HAP-1 (cell line): ENCODE data around the gene COX8A.

Experiments
- DNase-seq, 2 experiments: peaks; one replicate each; pipeline ENCODE4 v3.0.0-alpha.2; 2016 to 2020; ENCODE audit warnings: low spot score in 2 of 2
- H3K27me3 ChIP-seq: fragments of 250-450 bp; sonication (Bioruptor Pico); 2 replicates; pipeline ENCODE4 v1.5.1; 2020; ENCODE audit warnings: low read depth, mild to moderate bottlenecking, moderate library complexity
- H3K36me3 ChIP-seq: fragments of 250-450 bp; sonication (Bioruptor Pico); replicated peaks from 2 replicates; pipeline ENCODE4 v1.5.1; 2020; ENCODE audit warnings: mild to moderate bottlenecking
- H3K4me1 ChIP-seq: fragments of 250-450 bp; sonication (Bioruptor Pico); 2 replicates; pipeline ENCODE4 v1.5.1; 2020; ENCODE audit warnings: mild to moderate bottlenecking
- H3K4me3 ChIP-seq: fragments of 250-450 bp; sonication (Bioruptor Pico); 2 replicates; pipeline ENCODE4 v1.5.1; 2020; ENCODE audit warnings: mild to moderate bottlenecking, moderate library complexity
- H3K9me3 ChIP-seq: fragments of 250-450 bp; sonication (Bioruptor Pico); 2 replicates; pipeline ENCODE4 v1.5.1; 2020; ENCODE audit warnings: mild to moderate bottlenecking, moderate library complexity
- in situ Hi-C: fragments of 300-500 bp; cut with MboI; formaldehyde crosslinking; loops from 3 replicates; pipeline ENCODE4 v1.14.3; 2020; ENCODE audit warnings: low sequenced_read_pairs, inconsistent platforms, mixed read lengths

COX8A gene

DNA sequence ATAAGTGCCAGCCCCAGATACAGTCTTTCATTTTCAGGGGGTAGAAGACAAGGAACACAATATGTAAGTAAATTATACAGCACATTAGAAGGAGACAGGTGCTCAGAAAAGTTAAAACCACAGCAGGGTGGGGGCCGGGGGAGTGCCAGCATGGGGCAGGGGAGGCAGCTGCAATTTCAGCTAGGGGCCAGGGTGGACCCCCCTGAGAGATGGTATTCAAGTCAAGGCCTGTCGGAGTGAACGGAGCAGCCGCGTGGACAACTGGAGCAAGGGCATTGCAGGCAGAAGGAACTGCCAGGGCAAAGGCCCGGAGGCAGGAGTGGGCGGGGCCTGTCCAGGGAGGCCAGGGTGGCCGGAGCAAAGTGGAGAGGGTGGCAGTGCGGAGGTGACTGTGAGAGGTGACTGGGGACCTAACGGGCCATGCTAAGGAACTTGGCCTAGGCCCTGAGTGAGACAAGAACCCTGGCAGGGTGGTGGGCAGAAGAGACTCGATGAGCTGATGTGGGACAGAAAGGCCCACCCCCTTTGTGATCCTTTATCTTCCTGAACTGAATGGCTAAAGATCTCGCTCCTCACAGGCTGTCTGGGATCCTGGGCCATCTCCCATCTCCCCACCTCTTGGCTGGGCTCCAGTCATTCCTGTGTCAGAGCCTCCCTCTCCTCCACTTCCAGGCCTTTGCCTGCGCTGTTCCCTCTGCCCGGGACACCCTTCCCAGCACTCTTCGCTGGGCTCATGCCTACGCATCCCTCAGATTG lies 38.9 kb downstream of the COX8A start:
- H3K27me3 ChIP-seq, result no peaks in the 10 kb centered on the region
- DNase-seq, result no peak
- no peak overlapping the region for H3K4me3 ChIP-seq
- in situ Hi-C loops, result no loop called here
- H3K4me1 ChIP-seq, result no peaks in the 10 kb centered on the region
- H3K36me3 ChIP-seq, result no peaks in the 10 kb centered on the region
- H3K9me3 ChIP-seq, result no peaks in the 10 kb centered on the region

DNA sequence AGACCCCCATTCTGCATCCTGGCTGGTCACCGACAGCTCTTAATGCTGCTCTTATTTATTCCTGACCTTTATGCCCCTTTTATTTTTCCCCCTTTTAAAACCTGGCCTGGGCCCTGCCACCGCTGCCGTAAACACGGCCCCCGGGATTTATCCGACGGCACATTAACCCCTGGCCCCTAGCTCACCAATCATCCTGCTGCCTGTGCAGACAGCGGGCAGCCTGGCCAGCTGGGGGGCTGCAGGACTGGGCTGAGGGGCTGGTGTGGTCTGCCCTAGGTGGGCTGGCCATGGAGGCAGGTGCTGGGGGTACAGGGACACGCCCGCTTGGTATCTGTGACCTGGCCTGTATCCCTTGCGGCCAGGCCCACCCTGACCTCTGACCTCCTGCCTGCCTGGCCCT lies 39.9 kb downstream of the COX8A start:
- no peaks in the 10 kb centered on the region for H3K27me3 ChIP-seq
- in situ Hi-C loops, result no loop called here
- no peaks in the 10 kb centered on the region for H3K4me1 ChIP-seq
- H3K4me3 ChIP-seq, result no peak overlapping the region
- no peaks in the 10 kb centered on the region for H3K36me3 ChIP-seq
- no peak for DNase-seq
- no peaks in the 10 kb centered on the region for H3K9me3 ChIP-seq

DNA sequence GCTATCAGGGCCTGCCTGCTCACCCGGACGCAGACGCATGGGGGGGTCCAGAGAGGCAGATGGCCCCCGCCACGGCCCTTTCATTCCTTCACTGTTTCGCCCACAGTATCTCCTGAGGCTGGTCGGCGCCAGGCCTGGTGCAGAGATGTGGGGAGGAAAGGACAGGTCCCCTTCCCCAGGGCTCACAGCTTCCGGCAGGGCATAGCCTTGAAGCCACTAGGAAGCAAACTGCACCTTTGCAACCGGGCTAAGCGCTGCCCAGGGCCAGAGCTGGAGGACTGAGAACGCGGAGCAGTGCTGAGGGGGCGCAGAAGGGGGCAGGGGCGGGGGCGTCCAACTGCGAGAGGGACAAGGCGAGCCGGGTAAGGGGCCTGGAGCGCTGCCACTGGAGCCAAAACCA lies 41.1 kb downstream of the COX8A start:
- no peaks in the 10 kb centered on the region for H3K36me3 ChIP-seq
- H3K4me1 ChIP-seq, result no peaks in the 10 kb centered on the region
- in situ Hi-C loops, result no loop called here
- H3K9me3 ChIP-seq, result no peaks in the 10 kb centered on the region
- no peak for DNase-seq
- H3K4me3 ChIP-seq, result no peak overlapping the region
- H3K27me3 ChIP-seq, result peaks cover 4% of the 10 kb centered on the region; the same call in 1 of the 2 replicates

DNA sequence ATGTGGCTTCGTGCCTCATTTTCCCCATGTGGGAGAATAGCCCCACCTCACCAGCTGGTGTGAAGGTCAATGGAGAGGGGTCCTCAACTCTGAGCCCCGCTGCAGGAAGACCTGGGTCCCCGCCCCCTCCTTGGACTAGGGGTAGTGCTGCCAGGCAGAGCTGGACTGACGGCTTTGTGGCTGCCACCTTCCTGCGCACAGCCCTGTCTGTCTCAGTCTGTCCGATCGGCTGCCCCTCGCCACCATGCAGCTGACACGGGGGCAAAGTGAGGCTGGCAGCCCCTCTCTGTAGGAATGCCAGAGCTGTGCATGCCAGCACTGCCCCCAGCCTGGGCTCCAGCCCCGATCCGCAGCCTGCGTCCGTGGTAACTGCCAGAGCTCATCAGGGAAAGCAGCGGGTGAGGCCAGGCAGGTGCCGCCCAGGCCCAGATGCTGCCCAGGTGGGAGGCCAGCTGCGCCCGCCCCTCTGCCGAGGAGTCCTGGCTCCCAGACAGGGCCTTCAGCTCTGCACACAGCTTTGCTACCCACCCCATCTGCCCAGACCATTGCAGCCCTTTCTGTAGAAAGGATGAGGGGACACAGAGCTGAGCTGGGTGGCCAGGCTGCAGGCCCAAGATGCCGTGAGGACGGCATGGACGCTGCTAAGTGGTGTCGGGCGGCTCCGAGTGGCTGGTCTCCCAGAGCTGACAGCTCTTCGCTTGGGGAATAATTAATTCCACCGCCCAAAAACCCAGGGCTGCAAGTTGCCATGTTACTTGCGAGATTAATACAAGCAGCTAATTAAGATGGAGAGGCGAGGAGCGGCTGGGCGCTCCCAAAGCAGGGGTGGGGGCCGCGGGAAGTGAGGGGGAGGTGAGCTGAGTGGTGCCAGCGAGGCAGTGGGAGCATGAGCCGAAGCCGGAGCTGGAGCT lies 41.8 kb downstream of the COX8A start:
- H3K36me3 ChIP-seq, result no peaks in the 10 kb centered on the region
- in situ Hi-C loops, result no loop called here
- no peak overlapping the region for H3K4me3 ChIP-seq
- H3K9me3 ChIP-seq, result no peaks in the 10 kb centered on the region
- no peak for DNase-seq
- H3K27me3 ChIP-seq, result peaks cover 4% of the 10 kb centered on the region; the same call in 1 of the 2 replicates
- no peaks in the 10 kb centered on the region for H3K4me1 ChIP-seq

DNA sequence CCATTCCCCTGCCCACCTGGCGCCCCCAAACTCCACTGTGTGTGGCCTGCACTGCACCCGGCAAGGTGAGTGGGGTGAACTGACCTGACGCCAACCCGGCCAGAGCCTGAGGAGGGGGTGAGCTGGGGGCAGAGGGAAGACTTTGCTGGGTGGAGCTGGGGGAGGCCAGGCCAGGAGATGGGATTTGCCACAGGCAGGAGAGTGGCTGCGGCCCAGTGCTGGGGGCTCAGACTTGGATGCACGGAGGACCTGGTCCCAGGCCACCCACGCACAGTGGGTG lies 43.5 kb downstream of the COX8A start:
- no peaks in the 10 kb centered on the region for H3K36me3 ChIP-seq
- peaks cover 4% of the 10 kb centered on the region; the same call in 1 of the 2 replicates for H3K27me3 ChIP-seq
- no peaks in the 10 kb centered on the region for H3K9me3 ChIP-seq
- H3K4me3 ChIP-seq, result no peak overlapping the region
- in situ Hi-C loops, result no loop called here
- no peaks in the 10 kb centered on the region for H3K4me1 ChIP-seq
- no peak for DNase-seq

DNA sequence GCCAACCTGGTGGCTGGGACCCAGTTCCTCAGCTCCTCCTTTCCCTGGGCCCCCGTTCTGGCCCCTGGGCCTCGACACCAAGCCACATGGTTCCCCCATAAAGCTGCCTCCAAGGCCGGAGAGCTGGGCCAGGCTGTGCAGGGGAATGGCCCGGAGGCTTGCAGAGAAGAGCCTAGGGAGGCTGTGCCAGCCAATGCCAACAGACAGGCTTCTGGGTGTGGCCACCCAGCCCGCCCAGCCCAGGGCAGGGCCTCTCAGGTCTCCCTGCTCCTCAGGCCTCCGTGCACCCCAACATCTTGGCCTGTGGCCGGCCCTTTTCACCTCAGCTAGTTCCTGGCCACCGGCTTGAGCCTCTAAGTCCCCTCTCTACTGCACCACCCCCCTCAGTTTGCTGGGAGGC lies 43.9 kb downstream of the COX8A start:
- no peak overlapping the region for H3K4me3 ChIP-seq
- DNase-seq, result no peak
- no peaks in the 10 kb centered on the region for H3K9me3 ChIP-seq
- H3K36me3 ChIP-seq, result no peaks in the 10 kb centered on the region
- in situ Hi-C loops, result no loop called here
- H3K4me1 ChIP-seq, result no peaks in the 10 kb centered on the region
- H3K27me3 ChIP-seq, result peaks cover 4% of the 10 kb centered on the region; the same call in 1 of the 2 replicates

DNA sequence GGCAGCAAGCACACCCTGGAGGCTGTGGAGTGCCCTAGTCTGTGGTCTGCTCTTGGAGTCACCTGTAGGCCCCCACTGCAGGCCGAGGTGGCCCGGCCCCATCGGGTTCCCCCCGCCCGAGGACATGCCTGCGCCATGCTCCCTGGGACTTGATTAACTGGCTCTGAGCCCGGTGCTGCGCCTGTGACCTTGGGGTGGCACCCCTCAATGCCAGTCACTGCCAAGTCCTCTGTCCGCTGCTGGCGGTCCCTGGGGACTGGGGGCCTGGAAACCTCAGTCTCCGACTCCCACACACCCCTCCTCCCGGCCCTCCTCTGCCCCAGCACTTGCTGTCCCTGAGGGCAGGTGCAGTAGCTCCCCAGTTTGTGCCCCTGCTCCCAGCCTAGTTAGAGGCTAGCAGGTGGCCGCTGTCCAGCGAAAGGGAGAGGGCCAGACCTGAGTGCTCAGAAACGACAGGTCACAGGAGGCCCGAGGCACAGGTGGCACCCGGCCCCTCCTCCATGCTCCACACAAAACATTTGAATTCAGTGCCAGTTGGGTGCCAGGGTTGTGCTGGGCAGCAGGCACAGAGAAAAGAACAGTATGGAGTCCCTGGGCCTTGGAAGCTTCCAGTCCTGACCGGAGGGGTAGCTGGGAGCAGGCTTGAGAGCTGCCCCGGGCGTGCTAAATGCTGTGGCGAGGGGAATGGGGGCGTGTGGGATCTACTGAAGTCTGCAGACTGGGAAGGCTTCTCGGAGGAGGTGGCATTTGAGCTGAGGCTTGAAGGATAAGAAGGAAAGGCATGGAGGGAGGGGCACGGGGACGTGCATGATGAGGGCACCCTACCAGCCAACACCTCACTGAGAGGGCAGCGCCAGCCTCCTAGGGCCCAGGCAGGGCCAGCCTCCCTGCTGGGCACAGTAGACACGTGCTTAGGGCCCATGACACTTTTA lies 45.0 kb downstream of the COX8A start:
- Histone ChIP-seq H3K9me3 (no peaks in the 10 kb centered on the region), H3K4me3 (no peak overlapping the region), H3K27me3 (peaks cover 4% of the 10 kb centered on the region; the same call in 1 of the 2 replicates), H3K36me3 (no peaks in the 10 kb centered on the region), H3K4me1 (no peaks in the 10 kb centered on the region)
- DNase-seq, result no peak
- in situ Hi-C loops, result no loop called here

DNA sequence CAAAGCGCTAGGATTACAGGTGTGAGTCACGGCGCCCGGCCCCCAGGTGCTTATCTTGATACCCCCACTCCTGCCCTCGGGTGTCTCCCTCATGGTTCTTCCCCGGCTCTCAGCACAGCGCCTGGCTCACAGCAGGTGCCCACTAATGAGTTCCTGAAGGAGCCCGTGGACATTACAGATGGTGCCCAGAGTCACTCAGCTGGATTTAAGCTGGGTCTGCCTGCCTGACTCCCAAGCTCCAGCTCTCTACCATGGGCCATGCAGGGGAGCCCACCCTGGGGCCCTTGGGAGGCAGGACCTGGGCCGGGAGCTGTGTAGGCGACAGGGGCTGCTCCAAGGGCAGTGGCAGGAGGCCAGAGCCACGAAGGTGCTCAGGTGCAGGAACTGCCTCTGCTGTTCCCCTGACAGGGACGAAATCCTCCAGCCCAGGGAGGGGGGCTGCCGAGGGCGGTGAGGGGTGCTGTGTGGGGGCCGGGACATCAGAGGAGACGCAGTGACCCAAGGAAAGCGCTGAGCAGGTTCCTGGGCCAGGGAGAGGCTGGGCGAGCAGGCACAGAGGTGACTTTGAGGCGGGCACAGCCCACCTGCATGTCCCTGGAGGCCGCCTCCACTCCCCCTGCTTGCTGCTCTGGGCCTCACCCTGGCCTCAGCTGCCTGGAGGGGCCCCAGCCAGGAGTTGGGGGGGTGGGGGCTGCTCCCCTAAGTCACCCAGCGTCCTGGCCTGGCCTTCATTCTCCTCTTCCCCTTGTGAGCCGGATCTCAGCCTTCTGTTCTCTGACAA lies 46.7 kb downstream of the COX8A start:
- Histone ChIP-seq H3K27me3 (peaks cover 4% of the 10 kb centered on the region; the same call in 1 of the 2 replicates), H3K4me1 (no peaks in the 10 kb centered on the region), H3K4me3 (no peak overlapping the region), H3K36me3 (no peaks in the 10 kb centered on the region), H3K9me3 (no peaks in the 10 kb centered on the region)
- no peak for DNase-seq
- in situ Hi-C loops, result no loop called here

DNA sequence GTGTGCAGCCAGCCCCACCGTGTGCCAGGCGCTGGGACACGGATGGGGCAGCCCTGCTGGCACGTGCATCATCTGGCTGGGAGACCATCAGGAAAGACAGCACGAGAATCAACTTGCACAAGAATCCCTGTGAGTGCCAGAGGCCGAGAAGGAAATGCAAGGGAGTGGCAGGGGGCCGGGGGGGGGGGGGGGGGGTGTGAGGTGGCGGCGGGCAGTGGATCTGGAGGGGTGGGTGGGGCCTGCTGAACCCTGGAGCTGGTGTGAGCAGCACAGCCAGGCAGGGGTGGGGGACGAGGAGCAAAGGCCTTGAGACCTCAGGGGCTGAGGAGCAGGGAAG lies 47.3 kb downstream of the COX8A start:
- peaks cover 4% of the 10 kb centered on the region; the same call in 1 of the 2 replicates for H3K27me3 ChIP-seq
- H3K4me1 ChIP-seq, result no peaks in the 10 kb centered on the region
- H3K4me3 ChIP-seq, result no peak overlapping the region
- H3K36me3 ChIP-seq, result no peaks in the 10 kb centered on the region
- H3K9me3 ChIP-seq, result no peaks in the 10 kb centered on the region
- DNase-seq, result no peak
- in situ Hi-C loops, result no loop called here

DNA sequence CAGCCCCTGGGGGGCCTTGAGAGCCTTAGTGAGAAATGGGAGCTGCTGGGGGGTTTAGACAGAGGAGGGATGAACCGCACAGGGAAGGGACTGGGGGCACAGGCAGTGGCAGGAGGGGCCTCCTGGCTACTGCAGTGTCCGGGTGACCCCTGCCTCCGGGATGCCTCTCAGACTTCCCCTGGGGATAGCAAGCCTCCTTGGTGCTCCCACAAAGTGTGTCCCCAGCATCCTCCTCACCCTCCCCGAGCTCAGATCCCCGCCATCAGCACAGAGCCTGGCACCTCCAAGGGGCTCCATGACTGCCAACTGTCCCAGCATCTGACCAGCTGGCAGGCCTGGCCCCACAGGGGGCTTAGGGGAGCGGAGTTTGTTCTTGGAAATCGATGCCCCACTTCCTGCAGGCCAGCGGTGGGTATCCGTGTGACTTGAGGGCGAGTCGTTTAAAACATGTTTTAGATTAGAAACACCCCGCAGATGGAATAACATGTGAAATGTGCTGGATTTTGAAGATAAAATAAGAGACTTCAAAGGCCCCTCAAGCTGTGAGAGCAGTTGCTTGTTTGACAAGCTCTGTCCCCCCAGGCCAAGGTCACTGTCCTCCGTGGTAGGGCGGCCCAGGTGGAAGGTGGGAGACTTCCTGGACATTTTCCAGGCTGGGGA lies 47.8 kb downstream of the COX8A start:
- no peaks in the 10 kb centered on the region for H3K36me3 ChIP-seq
- H3K4me3 ChIP-seq, result no peak overlapping the region
- no peak for DNase-seq
- no peaks in the 10 kb centered on the region for H3K4me1 ChIP-seq
- no peaks in the 10 kb centered on the region for H3K9me3 ChIP-seq
- in situ Hi-C loops, result no loop called here
- H3K27me3 ChIP-seq, result peaks cover 4% of the 10 kb centered on the region; the same call in 1 of the 2 replicates

DNA sequence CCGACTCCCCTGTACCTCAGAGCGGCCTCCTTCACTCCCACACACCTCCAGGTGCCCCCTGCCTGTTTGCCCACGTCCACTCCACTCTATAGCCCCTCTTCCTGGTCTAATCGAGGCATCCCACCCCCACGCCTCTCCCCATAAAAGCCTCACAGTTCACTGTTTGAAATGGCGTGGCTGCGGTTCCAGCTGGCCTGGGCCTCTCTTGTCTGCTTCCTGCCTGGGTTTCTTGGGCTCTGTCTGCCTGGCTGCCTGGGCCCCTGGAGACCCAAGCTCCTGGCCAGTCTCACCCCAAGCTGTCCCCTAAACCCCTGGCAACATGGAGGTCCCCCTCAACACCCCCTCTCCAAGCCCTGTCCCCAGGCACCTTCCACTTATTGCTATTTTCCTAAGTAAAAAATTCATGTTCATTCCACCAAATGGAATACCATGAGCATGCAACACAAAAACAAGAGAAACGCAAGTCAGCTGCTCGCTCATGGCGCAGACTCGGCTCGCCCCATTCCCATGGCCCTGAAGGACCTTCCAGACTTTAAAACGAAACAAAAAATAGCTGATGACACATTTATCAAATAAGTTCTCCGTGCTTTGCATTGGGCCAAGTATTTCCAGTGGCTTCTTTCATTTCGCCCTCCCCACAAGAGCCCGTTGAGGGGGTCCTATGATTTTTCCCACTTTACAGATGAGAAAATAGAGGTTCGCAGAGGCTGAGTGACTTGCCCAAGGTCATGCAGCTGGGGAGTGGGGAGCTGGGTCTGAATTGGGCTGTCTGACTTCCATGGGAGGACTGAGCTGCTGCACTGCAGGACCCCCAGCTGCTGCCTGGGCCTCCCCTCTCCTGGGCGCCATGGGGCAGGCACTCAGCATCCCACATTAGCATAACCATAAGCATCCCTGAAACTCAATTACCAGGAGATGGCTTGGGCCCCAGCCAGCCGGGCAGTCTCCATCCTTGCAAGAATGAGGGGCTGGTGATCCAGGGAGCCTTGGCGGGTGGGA lies 49.6 kb downstream of the COX8A start:
- H3K4me3 ChIP-seq, result no peak overlapping the region
- H3K4me1 ChIP-seq, result no peaks in the 10 kb centered on the region; the same call in 1 of the 2 replicates
- in situ Hi-C loops, result no loop called here
- peaks cover 4% of the 10 kb centered on the region; the same call in 1 of the 2 replicates for H3K27me3 ChIP-seq
- H3K36me3 ChIP-seq, result no peaks in the 10 kb centered on the region
- no peaks in the 10 kb centered on the region for H3K9me3 ChIP-seq
- DNase-seq, result no peak

DNA sequence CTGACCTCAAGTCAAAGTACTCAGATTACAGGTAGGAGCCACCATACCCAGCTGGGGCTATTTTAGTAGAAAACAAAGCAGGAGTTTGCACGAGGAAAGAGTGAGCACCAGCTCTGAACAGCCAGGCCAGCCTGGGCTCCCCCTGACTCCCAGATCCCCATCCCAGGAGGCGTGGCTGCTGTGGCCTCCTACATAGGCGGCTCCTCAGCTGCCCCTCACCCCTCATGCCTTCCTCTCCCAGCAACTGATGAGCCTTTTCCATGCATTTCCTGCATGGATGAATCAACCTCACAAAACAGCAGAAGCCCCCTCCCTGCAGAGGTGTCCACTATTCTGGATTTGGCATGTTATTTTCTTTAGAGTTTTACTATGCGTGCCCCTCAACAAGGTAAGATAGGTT lies 50.8 kb downstream of the COX8A start:
- no peaks in the 10 kb centered on the region for H3K9me3 ChIP-seq
- in situ Hi-C loops, result no loop called here
- no peak overlapping the region for H3K4me3 ChIP-seq
- DNase-seq, result no peak
- H3K4me1 ChIP-seq, result no peaks in the 10 kb centered on the region; the same call in 1 of the 2 replicates
- H3K27me3 ChIP-seq, result peaks cover 3% of the 10 kb centered on the region; the same call in 1 of the 2 replicates
- H3K36me3 ChIP-seq, result no peaks in the 10 kb centered on the region
